ENCODE measurements around the gene LMX1A. TPM values are rescaled to one million over a fixed set of nuclear protein-coding genes. Genes with fewer than 3 reads are reported as not detected.

Gene LMX1A
- polyA plus RNA-seq, 1 donor from 2014 or later = 0.47 TPM

DNA sequence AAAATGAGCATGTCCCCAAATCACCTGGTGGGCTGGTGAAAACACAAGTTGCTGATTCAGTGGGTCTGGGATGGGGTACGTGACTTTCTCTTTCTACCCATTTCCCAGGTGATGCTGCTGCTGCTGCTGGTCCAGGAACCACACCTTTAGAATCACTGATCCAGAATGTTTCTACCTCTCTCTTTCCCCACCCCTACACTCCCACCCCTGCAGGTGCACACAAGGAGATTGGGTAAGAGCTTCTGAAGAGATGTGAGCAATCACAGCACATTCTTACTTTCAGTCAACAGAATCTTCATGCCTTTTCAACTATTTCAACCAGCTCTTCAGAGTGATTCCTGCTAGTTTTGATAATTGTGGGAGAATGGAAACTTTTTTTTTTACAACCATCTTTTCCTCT, 130.9 kb downstream of the LMX1A start:
- H3K4me3 ChIP-seq (ENCODE audit: low read length) = no peak overlapping the region

GRCh38 chr1:165225062-165225461, 131.5 kb downstream of the LMX1A start:
- no peaks in the 10 kb centered on the region for H3K79me2 ChIP-seq (replicated peaks; ENCODE audit: insufficient read depth, low read length)

More for the DNA sequence above, 130.9 kb downstream of the LMX1A start:
- Histone ChIP-seq H2AFZ (ENCODE audit: low read depth, low read length) (no peak overlapping the region), H3K36me3 (ENCODE audit: insufficient read depth, low read length) (no peaks in the 10 kb centered on the region), H4K20me1 (ENCODE audit: insufficient read depth) (no peaks in the 10 kb centered on the region), H3K27me3 (ENCODE audit: insufficient read depth, low read depth, low read length) (no peaks in the 10 kb centered on the region), H3K9me2 (ENCODE audit: insufficient read depth, low read length) (no peaks in the 10 kb centered on the region), H3K9me3 (ENCODE audit: low read length) (no peaks in the 10 kb centered on the region), H3K9ac (ENCODE audit: low read length) (no peak overlapping the region), H3K4me2 (ENCODE audit: low read length) (no peak overlapping the region), H3K27ac (ENCODE audit: low read length) (no peak overlapping the region), H3K79me2 (replicated peaks; ENCODE audit: insufficient read depth, low read length) (no peaks in the 10 kb centered on the region), H3F3A (ENCODE audit: insufficient read depth, low read length, poor library complexity, severe bottlenecking) (no peaks in the 10 kb centered on the region)
- TF ChIP-seq RAD21 (conservative IDR thresholded peaks at IDR 0.05) (no peak), REST (IDR thresholded peaks at IDR 0.05; ENCODE audit: borderline replicate concordance) (no peak), POLR2AphosphoS5 (IDR thresholded peaks at IDR 0.05) (no peak), TAF1 (IDR thresholded peaks at IDR 0.05; ENCODE audit: low read depth) (no peak), MXI1 (conservative IDR thresholded peaks at IDR 0.05; ENCODE audit: poor library complexity, severe bottlenecking) (no peak)

More at GRCh38 chr1:165225062-165225461, 131.5 kb downstream of the LMX1A start:
- Histone ChIP-seq H2AFZ (ENCODE audit: low read depth, low read length) (no peak overlapping the region), H3K4me2 (ENCODE audit: low read length) (no peak overlapping the region), H3K4me3 (ENCODE audit: low read length) (no peak overlapping the region), H3K27ac (ENCODE audit: low read length) (no peak overlapping the region), H3K36me3 (ENCODE audit: insufficient read depth, low read length) (no peaks in the 10 kb centered on the region), H4K20me1 (ENCODE audit: insufficient read depth) (no peaks in the 10 kb centered on the region), H3K27me3 (ENCODE audit: insufficient read depth, low read depth, low read length) (no peaks in the 10 kb centered on the region), H3K9me3 (ENCODE audit: low read length) (no peaks in the 10 kb centered on the region), H3K9me2 (ENCODE audit: insufficient read depth, low read length) (no peaks in the 10 kb centered on the region), H3F3A (ENCODE audit: insufficient read depth, low read length, poor library complexity, severe bottlenecking) (no peaks in the 10 kb centered on the region), H3K9ac (ENCODE audit: low read length) (no peak overlapping the region)
- TF ChIP-seq, protein P1, sequence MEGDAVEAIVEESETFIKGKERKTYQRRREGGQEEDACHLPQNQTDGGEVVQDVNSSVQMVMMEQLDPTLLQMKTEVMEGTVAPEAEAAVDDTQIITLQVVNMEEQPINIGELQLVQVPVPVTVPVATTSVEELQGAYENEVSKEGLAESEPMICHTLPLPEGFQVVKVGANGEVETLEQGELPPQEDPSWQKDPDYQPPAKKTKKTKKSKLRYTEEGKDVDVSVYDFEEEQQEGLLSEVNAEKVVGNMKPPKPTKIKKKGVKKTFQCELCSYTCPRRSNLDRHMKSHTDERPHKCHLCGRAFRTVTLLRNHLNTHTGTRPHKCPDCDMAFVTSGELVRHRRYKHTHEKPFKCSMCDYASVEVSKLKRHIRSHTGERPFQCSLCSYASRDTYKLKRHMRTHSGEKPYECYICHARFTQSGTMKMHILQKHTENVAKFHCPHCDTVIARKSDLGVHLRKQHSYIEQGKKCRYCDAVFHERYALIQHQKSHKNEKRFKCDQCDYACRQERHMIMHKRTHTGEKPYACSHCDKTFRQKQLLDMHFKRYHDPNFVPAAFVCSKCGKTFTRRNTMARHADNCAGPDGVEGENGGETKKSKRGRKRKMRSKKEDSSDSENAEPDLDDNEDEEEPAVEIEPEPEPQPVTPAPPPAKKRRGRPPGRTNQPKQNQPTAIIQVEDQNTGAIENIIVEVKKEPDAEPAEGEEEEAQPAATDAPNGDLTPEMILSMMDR (IDR thresholded peaks at IDR 0.05; ENCODE audit: poor library complexity, severe bottlenecking) = no peak
- TF ChIP-seq SMC3 (conservative IDR thresholded peaks at IDR 0.05; ENCODE audit: poor library complexity) = no peak
- no peak for TF ChIP-seq REST (IDR thresholded peaks at IDR 0.05; ENCODE audit: borderline replicate concordance)
- no peak for TF ChIP-seq MXI1 (conservative IDR thresholded peaks at IDR 0.05; ENCODE audit: poor library complexity, severe bottlenecking)
- TF ChIP-seq POLR2AphosphoS5 (IDR thresholded peaks at IDR 0.05) = no peak

Measured in neural cell (in vitro differentiated cells).